G401 (cell line): Measurements from ENCODE around the gene ULBP1. TPM values are rescaled to one million over a fixed set of nuclear protein-coding genes. Genes with fewer than 3 reads are reported as not detected.
A peak's percentile ranks its signal among the peaks of the same experiment; 100 is the strongest.
"Not testable (repeated sequence)": the region's sequence is repeated elsewhere in the genome, so short reads cannot be mapped to it uniquely, and the experiment has no call there.

Experiments used
- DNase-seq: peaks from one replicate; pipeline ENCODE4 v3.0.0-alpha.2; 2015; ENCODE audit warnings: low spot score
- in situ Hi-C: cut with HindIII; loops from 2 replicates; pipeline ENCODE4 v1.10.0; 2016; ENCODE audit warnings: low sequenced_read_pairs, mixed read lengths
- total RNA-seq: library from RNA; depleted of rRNA; stranded (reverse); fragments of >200 nt; shearing (Covaris generic); gene quantifications from 2 replicates; pipeline ENCODE4 v1.2.3, GENCODE V29; 2014; rRNA removed

Gene ULBP1
- total RNA-seq, 1 experiment from 2014 or later = not detected

DNA sequence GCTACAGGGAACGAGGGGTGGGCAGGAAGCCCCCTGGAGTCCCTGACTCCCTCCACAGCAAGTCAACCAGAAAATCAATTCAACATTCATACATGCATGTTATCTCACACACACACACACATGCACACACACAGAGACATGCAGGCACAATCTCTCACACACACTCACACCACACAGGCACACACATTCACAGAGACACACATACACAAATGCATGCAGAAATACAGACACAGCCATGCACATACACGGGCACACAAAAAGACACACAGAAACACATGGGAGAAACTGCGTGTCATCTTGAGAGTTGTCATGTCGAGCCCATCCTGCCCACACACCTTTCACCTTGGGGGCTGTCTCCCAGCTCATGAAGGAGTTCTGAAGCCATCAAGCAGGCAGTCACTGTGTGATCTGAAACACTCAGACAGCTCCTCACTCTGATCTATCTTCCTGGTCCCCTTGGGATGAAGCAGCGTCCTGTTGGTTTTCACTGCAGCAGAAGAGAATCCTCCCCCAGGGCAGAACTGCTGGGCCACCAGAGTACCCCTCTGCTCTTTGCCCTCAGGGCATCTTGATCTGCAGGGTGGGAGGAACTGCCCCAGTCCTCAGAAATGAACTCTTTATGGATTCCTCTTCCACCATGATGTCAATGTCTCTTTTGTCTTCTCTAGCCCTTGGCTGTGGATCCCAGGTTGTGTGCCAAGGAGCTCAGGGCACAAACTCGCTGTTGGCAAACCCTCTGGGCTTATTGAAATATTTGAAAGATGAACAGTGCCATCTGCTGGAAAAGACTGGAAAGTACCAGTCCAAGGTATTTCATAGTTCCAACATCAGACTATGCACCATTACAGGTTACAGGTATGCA is 52.8 kb downstream of the ULBP1 start:
- peak; percentile 87 for DNase-seq
- in situ Hi-C loops = no loop called here

- DNase-seq, in situ Hi-C loops: not testable (repeated sequence)
These were observed 53.4 kb downstream of the ULBP1 start for GRCh38 chr6:150017186-150017521.

GRCh38 chr6:150018846-150019580 is 55.3 kb downstream of the ULBP1 start:
- in situ Hi-C loops = no loop called here
- no peak for DNase-seq

DNA sequence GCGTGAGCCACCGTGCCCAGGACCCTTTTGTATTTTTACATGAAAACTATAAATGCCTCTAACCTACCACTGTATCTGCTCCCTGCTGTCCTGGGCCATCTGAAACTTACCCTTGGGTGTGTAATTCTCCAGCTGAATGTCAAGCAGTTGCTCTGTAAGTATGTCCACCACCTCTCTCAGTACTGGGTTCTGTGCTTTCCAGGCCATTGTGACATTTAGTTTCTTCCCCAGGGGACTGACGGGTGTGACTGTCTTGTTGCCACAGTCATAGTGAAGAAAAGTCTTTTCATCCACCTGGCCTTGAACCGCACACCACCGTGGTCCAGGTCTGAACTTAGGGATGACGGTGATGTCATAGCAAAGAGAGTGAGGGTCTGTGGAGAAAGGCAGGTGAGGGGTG is 58.1 kb downstream of the ULBP1 start:
- in situ Hi-C loops, DNase-seq: not testable (repeated sequence)

Other genes with a start within 250 kb of the ULBP1 start
- gene LATS1, start 245.8 kb upstream of the ULBP1 start, total RNA-seq = 4.7 and 8.6 TPM in 2 replicates
- gene NUP43, start 217.4 kb upstream of the ULBP1 start, total RNA-seq = 30.5 and 33.8 TPM in 2 replicates
- gene PCMT1, start 214.2 kb upstream of the ULBP1 start, total RNA-seq = 188 and 195 TPM in 2 replicates
- 18.8 and 19.3 TPM in 2 replicates for gene LRP11, start 99.6 kb upstream of the ULBP1 start, total RNA-seq
- gene RAET1E, start 65.8 kb upstream of the ULBP1 start, total RNA-seq = not detected in 2 replicates
- gene RAET1G, start 40.8 kb upstream of the ULBP1 start, total RNA-seq = not detected in 2 replicates
- 1.9 TPM in 1 of 2 replicates, not detected in the other for gene ULBP2, start 21.9 kb upstream of the ULBP1 start, total RNA-seq
- not detected in 2 replicates for gene RAET1L, start 61.6 kb downstream of the ULBP1 start, total RNA-seq
- gene ULBP3, start 105.2 kb downstream of the ULBP1 start, total RNA-seq = 0.37 and 2.5 TPM in 2 replicates
- gene PPP1R14C, start 179.1 kb downstream of the ULBP1 start, total RNA-seq = not detected in 2 replicates